Lower leg skin (tissue), 3 donors: ENCODE data around the gene PDCD1LG2.

Experiments
- CTCF ChIP-seq, 3 donors: fragments of 450-650 bp; IDR thresholded peaks; one replicate each; pipeline ENCODE4 v1.5.1; 2016; ENCODE audit warnings: antibody characterized with exemption in 3 of 3, mild to moderate bottlenecking in 3 of 3, moderate library complexity in 2 of 3
- POLR2A ChIP-seq, 2 donors: fragments of 450-650 bp; IDR thresholded peaks; one replicate each; pipeline ENCODE4 v1.6.1; 2016 to 2017; ENCODE audit warnings: antibody characterized with exemption in 2 of 2, mild to moderate bottlenecking in 1 of 2, moderate library complexity in 1 of 2

- TF ChIP-seq POLR2A (IDR thresholded peaks at IDR 0.05) = no peak
- TF ChIP-seq CTCF (IDR thresholded peaks at IDR 0.05) = no peak
Measured at GRCh38 chr9:5489630-5490490, 20.5 kb upstream of the PDCD1LG2 start.
